Thoracic aorta (tissue), 2 donors: ENCODE data around the gene PANK1. TPM values are rescaled to one million over a fixed set of nuclear protein-coding genes. Genes with fewer than 3 reads are reported as not detected.
"Not testable (repeated sequence)": the region's sequence is repeated elsewhere in the genome, so short reads cannot be mapped to it uniquely, and the experiment has no call there.

ENCODE experiments used
- ATAC-seq: fragments of 150-250 bp; one replicate; pipeline ENCODE4 v1.8.0; 2017; ENCODE audit warnings: low read depth; ENCODE audit not compliant: insufficient number of reproducible peaks, low FRiP score
- DNase-seq: peaks from one replicate; pipeline ENCODE4 v3.0.0-alpha.2; 2020; ENCODE audit warnings: low spot score
- H3K27ac ChIP-seq, 2 donors: fragments of 200-600 bp; sonication (generic); 1 replicate in 1 of 2; 2 replicates in 1 of 2; pipeline ENCODE4 v1.5.1; 2016; ENCODE audit warnings: mild to moderate bottlenecking in 2 of 2, moderate library complexity in 2 of 2
- H3K27me3 ChIP-seq: fragments of 200-600 bp; sonication (generic); replicated peaks from 2 replicates; pipeline ENCODE4 v1.6.0; 2016; ENCODE audit warnings: mild to moderate bottlenecking; ENCODE audit not compliant: insufficient read depth
- H3K36me3 ChIP-seq: fragments of 200-600 bp; sonication (generic); one replicate; pipeline ENCODE4 v1.5.1; 2016
- H3K4me1 ChIP-seq, 2 donors: fragments of 200-600 bp; sonication (generic); 1 replicate in 1 of 2; 2 replicates in 1 of 2; pipeline versions ENCODE4 v1.5.1 to v1.6.0; 2016; ENCODE audit warnings: low read depth in 2 of 2, mild to moderate bottlenecking in 1 of 2; ENCODE audit not compliant: control insufficient read depth in 1 of 2
- H3K4me3 ChIP-seq: fragments of 200-600 bp; sonication (generic); 2 replicates; pipeline ENCODE4 v1.5.1; 2016; ENCODE audit warnings: mild to moderate bottlenecking
- H3K9me3 ChIP-seq: fragments of 200-600 bp; sonication (generic); 2 replicates; pipeline ENCODE4 v1.5.1; 2016
- CTCF ChIP-seq: fragments of 200-600 bp; sonication (generic); IDR thresholded peaks from one replicate; pipeline ENCODE4 v1.5.1; 2019; ENCODE audit warnings: antibody characterized with exemption
- total RNA-seq, 2 donors: library from RNA; depleted of rRNA; stranded (reverse); fragments of >200 nt; gene quantifications; one replicate each; pipeline versions ENCODE4 v1.1.0 to v1.2.3, GENCODE V29; 2016

The PANK1 gene
- total RNA-seq, 2 donors from 2014 or later = 0.95 to 5.5 TPM

GRCh38 chr10:89624020-89624419 is 21.0 kb downstream of the PANK1 start:
- H3K4me1 ChIP-seq = no peaks in the 10 kb centered on the region
- H3K27ac ChIP-seq = no peak overlapping the region
- TF ChIP-seq CTCF = no peak
- ATAC-seq = no peak
- DNase-seq = no peak
- no peaks in the 10 kb centered on the region for H3K36me3 ChIP-seq
- no peaks in the 10 kb centered on the region for H3K27me3 ChIP-seq
- peaks cover 9% of the 10 kb centered on the region for H3K9me3 ChIP-seq
- no peak overlapping the region for H3K4me3 ChIP-seq

GRCh38 chr10:89622151-89622550 is 22.9 kb downstream of the PANK1 start:
- no peaks in the 10 kb centered on the region for H3K4me1 ChIP-seq
- H3K36me3 ChIP-seq = no peaks in the 10 kb centered on the region
- no peak for DNase-seq
- H3K27me3 ChIP-seq = no peaks in the 10 kb centered on the region
- no peak overlapping the region for H3K4me3 ChIP-seq
- ATAC-seq = no peak
- peaks cover 9% of the 10 kb centered on the region for H3K9me3 ChIP-seq
- TF ChIP-seq CTCF = no peak
- H3K27ac ChIP-seq = no peak overlapping the region

- Histone ChIP-seq H3K4me1 (no peaks in the 10 kb centered on the region), H3K36me3 (no peaks in the 10 kb centered on the region), H3K27me3 (no peaks in the 10 kb centered on the region), H3K9me3 (peaks cover 9% of the 10 kb centered on the region), H3K27ac (no peak overlapping the region), H3K4me3 (no peak overlapping the region)
- DNase-seq (no peak), ATAC-seq (no peak)
- TF ChIP-seq CTCF = no peak
Observed at GRCh38 chr10:89621438-89621837, 23.6 kb downstream of the PANK1 start.

- H3K9me3 ChIP-seq, ATAC-seq, H3K4me3 ChIP-seq, H3K27me3 ChIP-seq, H3K36me3 ChIP-seq, DNase-seq, H3K4me1 ChIP-seq, H3K27ac ChIP-seq: not testable (repeated sequence)
Observed at GRCh38 chr10:89620296-89620695, 24.7 kb downstream of the PANK1 start.

GRCh38 chr10:89615824-89616223 is 29.2 kb downstream of the PANK1 start:
- TF ChIP-seq CTCF = no peak
- DNase-seq (no peak), ATAC-seq (no peak)
- H3K4me1 ChIP-seq = no peaks in the 10 kb centered on the region
- no peak overlapping the region for H3K27ac ChIP-seq
- no peaks in the 10 kb centered on the region for H3K27me3 ChIP-seq
- H3K4me3 ChIP-seq = no peak overlapping the region
- H3K9me3 ChIP-seq = peaks cover 7% of the 10 kb centered on the region
- no peaks in the 10 kb centered on the region for H3K36me3 ChIP-seq

GRCh38 chr10:89615112-89615511 is 29.9 kb downstream of the PANK1 start:
- DNase-seq (no peak), ATAC-seq (no peak)
- H3K9me3 ChIP-seq = no peaks in the 10 kb centered on the region
- no peak overlapping the region for H3K27ac ChIP-seq
- H3K36me3 ChIP-seq = no peaks in the 10 kb centered on the region
- no peak overlapping the region for H3K4me3 ChIP-seq
- H3K4me1 ChIP-seq = no peaks in the 10 kb centered on the region
- H3K27me3 ChIP-seq = no peaks in the 10 kb centered on the region
- no peak for TF ChIP-seq CTCF
